ENCODE data around the gene PARVA. TPM values are rescaled to one million over a fixed set of nuclear protein-coding genes. Genes with fewer than 3 reads are reported as not detected.
"Not testable (repeated sequence)": the region's sequence is repeated elsewhere in the genome, so short reads cannot be mapped to it uniquely, and the experiment has no call there.

Gene PARVA
- total RNA-seq, 1 donor from 2014 or later = 23.0 TPM

DNA sequence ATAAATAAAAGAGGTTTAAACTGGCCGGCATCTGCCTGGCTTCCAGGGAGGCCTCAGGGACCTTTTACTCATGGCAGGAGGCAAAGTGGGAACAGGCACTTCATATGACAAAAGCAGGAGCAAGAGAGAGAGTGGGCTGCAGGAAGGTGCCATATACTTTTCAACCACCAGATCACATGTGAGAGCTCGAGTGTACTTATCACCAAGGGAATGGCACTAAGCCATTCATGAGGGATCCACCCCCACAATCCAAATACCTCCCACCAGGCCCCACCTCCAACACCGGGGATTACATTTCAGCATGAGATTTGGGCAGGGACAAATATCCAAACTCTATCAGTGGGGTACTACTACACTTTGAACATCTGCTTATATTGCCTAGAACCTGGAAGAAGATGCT, 126.5 kb downstream of the PARVA start:
- DNase-seq = no peak

DNA sequence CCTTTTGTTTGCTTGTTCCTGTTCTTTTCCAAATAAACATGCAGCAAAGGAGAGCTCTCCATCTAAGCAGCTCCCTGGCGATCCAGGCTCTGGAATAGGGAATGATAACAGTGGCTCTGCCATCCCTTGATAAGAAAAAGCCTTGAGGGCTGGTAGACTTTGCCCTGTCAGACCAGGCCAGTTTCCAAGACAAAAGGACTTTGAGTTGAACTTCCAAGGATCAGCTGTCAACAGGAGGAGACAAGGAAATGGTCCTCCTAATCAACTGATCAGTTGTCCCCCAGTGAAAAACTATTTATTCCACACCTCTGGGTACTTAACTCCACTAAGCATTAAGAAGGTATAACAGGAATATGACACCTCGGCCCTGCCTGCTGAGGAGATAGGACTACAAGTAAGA, 127.8 kb downstream of the PARVA start:
- no peak for DNase-seq

DNA sequence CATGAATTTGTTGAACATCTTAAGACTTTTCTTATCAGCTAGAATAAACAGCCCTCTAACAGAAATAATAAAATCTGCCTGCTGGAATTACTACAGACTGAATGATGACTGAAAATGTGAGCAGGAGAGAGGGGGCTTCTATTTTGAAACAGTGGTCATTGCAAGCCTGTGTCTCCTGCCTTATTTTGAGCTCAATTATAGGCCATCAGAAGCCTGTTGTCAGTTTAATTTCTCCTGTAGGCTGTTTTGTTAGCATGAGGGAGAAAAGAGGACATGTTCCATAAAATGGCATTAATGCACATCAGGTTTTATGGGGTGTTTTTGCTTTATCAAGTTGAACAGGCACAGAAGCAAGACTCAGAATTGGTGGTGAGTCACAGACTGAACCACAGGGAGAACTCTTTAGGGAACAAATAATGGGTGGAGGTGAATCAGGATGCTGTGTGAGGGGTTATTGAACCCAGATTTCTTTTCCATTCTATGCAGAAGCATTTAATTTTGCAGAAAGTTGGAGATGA, 129.1 kb downstream of the PARVA start:
- DNase-seq = no peak

DNA sequence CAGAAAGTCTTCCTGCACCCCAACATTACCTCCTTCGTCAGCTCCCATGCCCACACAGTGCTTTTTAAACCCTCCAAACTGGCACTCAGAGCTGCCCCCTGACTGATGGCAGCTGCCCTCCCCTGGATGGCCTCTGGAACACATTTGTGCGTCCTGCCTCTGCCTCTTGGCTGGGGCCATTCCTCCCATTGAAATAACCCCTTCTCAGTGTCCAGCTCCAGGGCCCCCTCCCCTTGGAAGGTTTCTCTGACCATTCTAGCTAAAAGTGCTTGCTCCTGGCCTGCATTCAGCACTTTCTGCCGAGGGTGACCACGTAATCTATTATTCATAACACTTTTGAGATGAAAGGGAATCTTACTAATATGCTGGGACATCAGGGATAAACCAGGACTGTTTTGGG, 130.0 kb downstream of the PARVA start:
- no peak for DNase-seq

DNA sequence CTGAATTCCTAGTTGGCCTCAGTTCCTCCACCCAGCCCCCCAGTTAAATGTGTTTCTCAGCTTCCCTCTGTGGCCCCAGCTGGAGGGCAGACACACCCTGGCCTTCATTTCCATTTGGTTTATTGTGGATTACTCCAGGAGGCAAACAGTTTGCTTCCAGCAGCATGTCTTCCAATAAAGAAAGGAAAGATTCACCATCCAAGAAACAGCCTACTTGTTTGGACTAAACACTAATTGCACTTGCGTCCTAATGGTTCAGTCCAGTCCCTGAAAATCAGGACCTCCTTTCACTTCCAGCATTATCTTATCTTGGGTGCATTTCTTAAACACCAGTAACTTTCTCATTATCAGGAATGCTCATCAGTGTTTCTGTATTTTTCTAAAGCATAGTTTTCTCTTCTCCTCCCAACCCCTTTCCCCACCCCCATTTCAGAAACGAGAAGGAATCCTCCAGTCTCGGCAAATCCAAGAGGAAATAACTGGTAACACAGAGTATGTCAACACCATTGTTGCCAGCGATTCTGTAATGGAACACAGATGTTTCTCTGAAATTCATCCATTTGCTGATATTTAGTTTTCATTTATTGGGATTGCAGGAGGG, 130.9 kb downstream of the PARVA start:
- DNase-seq = peak; percentile 94

DNA sequence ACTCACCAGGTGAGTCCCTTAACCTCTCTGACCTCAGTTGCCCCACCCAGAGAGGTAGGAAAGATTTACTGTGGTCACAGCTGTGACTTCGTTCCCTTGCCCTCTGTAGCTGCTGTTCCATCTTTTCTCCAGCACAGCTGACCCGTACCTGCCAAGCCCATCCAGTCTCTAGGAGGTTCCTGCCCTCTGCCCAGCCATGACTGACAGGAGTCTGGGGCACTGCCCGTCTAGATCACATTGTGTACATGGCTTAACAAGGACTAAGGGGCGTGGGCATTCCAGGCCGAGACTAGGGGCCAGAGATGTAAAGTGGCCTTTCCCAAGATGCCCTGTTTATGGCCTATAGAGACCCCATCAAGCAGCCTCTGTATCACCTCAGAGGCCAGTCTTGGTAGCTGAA, 132.0 kb downstream of the PARVA start:
- DNase-seq = no peak

DNA sequence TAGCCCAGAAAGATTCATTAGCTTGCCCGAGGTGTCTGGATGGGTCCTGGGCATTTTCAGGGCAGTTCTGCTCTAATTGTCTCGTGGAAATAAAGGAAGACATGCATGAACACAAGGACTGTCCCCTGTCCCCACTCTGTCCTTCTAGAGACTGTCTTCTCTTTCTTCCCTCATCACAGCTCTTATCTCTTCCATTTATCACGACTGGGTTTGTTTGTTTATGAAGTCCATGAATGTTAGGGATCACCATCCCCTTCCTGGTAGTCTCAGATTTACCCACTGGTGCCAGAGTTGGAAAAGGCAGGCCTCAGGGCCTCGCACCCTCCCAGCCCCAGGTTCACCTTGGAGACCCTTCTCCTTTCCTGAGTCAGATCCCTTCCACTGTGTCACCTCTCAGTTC, 134.8 kb downstream of the PARVA start:
- no peak for DNase-seq

DNA sequence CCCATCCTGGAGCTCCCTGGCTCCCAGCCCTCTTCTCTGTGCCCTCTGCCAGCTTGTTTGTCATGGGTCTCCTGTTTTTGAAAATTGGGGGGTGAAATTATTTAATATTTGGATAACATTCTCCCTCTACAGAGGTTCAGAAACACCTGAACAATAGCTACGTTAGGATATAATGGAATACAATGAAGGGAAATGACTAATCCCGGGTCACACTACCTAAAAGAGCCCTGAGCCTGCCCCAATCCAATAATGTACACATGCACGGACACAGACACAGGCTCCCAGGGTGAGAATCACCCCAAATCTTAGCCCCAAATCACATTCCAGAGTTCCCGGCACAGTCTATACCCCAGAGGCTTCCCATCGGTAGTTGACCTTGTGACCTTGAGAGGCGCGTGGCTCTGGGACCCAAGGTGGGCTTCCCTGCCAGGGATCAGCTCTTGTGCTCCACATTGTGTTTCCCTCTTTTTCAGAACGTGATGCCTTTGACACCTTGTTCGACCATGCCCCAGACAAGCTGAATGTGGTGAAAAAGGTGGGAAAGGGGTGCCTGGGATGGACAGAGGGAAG, 135.5 kb downstream of the PARVA start:
- DNase-seq = no peak

DNA sequence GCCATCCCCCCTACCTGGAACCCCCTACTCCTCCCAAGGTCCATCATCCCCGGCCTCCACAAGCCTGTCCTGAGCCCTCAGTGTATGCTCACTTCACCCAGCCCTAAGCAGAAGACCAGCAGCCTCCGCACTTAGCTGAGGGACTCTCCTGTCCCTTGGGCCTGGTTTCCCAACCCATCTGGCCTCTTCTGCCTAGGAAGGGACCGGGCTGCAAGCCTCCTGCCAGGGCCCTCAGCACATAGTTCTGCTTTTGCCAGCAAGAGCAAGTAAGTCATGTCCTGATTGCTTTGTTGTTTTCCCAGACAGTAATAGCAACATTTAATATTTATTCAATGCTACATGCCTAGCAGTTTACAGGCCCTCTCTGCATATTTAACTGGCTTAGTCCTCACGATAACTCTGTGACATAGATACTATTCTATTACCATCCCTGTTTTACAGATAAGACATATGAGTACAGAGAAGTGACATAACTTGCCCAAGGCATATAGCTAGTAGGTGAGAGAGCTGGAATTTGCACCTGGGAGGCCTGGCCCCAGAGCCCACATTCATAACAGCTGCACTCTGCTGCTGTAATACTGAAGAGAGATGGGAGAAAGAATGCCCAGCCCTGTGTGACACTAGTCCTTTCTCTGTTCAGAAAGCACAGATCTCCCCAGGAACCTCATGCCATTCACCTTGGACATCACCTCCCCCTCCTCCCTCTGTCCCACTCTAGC, 139.2 kb downstream of the PARVA start:
- no peak for DNase-seq

DNA sequence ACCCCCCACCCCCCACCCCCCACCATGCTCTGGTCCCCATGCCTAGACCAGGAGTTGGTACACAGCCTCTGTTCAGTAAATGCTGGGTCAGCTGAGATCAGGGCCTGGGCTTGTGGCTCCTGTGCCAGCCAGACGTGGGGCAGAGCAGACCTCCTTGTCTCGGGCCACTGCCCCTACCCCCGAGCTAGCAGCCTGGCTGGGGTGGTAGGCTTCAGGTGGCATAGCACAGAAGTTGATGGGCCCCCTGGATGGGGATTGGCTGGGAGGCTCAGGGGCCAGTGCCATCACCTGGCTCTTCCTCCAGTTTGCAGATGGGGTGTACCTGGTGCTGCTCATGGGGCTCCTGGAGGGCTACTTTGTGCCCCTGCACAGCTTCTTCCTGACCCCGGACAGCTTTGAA, 139.9 kb downstream of the PARVA start:
- DNase-seq = no peak

DNA sequence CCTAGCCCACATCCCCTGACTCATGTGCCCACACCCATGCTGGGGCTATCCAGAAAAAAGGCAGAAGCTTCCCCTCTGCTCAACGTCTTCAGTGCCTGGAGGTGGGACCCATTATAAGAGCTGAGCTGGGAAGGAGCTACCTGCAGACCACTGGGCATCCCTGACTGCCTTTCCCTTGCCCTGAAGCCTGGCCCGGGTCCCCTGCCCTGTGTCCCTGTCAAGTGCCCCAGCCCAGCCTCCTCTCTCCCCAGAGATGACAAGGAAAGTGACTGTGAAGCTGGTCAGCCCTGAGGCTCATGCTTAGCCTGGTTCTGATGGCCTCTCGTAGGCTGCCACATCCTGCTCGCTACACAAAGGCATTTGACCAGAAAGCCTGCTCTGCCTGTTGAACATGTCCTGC, 140.4 kb downstream of the PARVA start:
- no peak for DNase-seq

DNA sequence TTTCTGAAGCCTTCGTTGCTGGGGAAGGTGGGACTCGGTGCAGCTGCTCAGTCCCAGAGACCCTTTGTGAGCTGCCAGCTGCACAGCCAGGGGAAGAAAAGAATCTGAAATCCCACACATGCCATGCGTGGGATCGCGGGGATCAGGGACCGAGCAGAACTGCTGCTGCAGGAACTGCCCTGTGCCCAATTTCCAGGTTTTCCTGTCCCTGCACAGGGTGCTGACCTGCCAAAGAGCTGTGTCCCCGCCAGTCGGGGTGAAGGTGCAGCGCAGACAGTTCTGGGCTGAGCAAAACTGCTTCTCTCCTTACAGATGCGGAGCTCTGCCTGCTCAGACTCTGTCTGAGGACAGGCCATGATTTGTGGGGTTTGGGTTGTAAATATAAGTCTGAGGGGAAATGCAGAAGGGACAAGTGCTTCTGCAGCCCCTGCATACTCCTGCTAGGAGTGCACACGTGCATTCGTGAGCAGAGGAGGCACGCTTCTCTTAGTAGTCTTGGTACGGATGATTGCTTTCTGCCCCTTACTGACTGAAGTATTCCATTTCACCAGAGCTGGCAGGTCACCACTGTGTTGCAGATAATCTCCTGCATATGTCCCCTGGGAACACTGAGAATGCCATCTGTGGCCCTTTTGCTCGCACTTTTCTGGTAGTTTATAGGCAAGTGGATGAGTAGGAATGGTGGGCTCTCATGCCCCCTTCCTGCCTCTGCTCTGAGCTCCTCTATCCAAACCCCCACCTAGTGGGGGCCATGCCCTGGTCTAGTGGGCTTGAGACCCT, 141.4 kb downstream of the PARVA start:
- no peak for DNase-seq

DNA sequence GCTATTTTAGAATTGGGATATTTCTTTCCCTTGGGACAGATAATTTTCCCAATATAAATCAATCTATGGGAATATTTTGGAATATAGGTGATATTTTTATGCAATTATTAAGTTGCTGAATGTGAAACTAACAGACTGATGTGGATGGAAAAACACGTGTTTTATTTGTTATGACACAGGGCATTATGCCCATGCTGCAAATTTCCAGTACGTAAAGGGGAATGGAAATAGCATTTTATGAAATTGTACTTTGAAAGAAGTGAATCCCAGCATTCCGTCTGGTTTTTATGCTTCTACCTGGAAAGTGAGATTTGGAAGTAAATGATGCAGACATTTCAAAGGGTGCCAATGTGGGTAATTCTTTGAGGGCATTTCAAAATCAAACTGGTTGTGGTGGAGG, 142.7 kb downstream of the PARVA start:
- DNase-seq = no peak

DNA sequence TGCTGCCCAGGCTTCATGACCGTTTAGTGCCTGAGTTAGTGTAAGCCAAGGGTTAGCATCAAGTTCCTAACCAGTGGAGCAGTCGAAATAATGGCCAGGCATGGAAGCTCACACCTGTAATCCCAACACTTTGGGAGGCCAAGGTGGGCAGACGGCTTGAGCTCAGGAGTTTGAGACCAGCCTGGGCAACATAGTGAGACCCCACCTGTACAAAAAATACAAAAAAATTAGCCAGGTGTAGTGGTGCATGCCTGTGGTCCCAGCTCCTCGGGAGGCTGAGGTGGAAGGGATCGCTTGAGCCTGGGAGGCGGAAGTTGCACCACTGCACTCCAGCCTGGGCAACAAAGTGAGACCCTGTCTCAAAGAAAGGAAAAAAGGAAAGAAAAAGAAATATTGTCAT, 143.2 kb downstream of the PARVA start:
- DNase-seq = not testable (repeated sequence)

DNA sequence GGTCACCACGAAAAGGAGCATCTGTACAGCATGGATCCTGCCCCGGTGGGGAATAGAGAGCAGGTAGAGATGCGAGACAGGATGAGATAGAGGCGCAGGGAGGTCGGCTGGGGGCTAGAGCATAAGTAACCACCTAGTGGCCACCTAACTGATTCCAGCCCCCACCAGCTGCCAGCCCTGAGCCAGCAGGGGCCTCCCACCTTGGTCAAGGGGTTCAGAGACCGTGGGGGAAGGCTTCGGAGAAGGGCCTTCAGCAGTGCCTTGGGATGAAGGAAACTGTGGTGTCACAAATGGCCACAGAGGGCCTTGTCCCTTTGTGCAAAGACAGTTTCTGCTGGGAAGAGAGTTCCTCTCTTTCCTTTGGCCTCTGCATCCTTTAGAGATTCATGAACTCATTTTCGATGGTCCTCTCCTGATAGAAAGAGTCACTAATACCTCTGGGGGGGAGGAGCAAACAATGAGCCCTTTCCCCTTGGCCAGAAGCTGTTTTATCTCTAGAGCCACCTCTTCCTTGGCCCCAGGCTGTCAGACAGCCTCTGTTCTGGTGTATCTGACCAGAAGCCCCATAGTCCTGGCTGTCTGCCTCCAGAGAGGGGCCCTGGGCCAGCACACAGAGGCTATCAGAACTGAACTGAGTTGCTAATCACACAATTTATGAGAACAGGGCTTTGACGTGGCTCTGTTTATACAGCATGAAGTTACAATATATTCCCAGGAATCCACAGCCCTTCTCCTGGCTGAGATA, 146.0 kb downstream of the PARVA start:
- DNase-seq = no peak

DNA sequence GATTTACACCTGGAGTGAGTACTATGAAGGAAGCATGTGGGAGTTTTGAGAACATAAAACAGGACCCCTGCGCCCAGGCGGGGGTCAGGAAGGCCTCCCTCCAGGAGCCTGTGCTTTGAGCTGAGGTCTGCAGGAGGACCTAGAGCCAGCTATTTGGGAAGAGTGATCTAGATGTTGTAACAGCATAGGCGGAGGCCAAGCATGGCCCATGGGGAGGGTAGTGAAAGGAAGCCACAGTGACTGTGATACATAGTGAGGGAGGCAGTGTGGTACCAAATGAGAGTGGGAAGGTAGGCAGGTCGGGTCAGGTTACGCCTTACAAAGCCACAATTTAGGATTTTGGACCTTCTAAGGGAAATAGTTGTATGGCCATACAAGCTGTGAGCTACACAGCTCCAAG, 147.5 kb downstream of the PARVA start:
- DNase-seq = no peak

DNA sequence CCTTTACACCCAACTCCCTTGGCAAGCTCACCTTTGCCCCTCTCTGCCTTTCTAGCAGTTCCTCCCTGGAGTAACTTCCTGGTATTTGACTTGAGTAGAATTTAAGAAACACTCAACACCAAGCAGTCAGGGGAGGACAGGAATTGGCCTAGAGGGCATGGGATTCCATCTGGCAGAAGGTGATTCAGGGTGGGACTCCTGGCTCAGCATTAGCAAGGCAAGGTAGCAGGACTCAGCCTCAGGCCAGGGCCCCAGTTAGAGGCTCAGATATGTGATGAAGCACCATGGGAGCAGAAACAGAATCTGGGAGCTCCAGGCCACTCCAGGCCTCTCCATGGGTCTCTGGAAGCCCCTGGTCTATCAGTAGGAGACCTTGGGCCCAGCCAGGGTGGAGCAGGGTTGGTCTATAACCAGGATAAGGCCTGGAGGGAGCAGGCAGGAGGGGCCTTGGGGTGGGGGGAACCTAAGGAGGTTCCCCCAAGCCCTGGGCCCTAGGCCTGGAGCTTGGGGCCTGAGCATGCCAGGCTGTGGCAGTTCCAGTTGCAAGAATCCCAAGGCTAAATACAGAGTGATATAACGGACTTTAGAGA, 148.2 kb downstream of the PARVA start:
- no peak for DNase-seq

DNA sequence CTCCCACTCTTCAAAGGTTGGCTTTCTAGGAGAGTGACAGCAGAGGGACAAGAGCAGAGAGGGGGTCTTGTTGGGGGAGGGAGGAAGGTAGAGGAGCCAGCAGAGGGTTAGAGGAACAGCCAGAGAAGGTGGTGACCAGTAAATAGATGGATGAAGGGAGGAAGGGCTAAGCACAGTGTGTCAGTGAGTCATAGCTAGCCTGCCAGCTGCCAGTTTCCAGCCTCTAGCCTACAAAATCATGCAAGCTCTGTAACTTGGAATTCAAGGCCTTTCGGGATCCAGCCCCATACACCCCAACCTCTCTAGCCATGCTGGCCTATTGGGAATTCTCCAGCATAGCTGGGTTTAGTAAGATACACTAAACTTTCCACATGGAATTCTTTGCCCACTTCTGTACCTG, 149.4 kb downstream of the PARVA start:
- no peak for DNase-seq

DNA sequence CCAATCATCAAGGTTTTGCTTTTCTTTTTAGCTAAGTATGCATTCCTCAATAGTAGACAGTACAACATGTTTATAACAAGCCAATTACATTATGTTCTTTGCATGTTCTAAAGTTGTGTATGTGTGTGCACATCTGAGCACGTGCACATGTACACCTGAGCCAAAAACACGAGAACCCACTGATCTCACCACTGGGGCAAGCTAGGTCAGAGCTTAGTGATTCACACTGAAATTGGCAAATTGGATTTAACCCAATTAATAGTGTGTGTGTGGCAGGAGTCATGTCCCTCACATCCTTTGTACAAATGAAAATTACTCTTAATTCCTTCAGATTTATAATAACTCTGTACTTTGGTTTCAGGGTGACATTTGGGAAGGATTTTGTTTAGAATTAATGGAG, 151.1 kb downstream of the PARVA start:
- DNase-seq = no peak

DNA sequence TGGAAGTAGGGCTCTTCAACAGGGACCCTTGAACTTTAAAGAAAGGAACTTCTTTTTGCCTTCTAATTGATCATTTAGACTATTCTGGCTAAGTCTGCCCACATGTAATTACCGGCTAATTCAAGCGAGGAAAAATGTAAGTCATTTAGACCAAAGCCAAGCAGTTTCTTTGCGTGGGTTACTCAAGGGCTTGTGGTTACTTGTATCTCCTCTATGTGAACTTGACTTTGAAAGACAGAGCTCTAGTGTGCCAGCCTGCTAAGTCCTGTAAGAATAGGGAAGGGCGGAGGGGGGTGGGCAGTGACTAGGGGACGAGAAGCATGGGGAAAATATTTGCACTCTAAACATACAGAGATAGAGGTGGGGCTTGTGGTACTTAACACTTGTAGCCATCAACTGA, 151.7 kb downstream of the PARVA start:
- no peak for DNase-seq

DNA sequence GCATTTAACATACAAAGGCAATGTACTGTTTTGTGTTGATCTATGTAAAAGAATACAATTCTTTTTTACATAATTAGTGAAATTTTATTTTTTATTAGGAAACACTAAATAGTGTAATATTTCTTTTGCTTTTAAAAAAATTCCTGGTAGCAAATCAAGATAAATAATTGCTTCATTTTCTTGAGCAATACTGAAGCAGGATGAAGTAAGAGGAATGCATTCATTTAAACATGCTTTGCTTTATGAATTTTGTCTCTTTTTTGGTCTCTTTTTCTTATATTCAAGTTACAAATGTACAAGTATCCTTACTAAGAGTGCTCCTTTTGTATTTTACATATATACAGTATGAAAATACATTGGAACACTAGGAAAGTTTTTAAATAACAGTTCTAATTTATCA, 152.4 kb downstream of the PARVA start:
- no peak for DNase-seq

DNA sequence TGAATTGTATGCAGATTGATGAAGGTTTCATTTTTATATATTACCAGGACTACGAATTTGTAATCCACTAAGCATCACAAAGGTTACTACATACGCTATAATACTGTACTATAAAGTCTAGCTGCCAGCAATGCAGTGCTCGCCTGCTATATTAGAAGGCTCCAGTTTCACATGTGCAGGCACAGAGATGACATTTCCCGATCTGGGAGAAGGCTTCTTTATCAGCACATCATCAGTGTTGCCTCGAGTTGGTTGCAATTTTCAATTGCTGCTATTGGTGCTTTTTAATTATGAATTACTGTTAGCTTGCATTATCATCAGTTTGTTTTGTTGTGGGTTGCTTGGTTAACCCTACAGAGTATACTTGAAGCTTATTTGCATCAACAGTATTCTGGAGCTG, 153.6 kb downstream of the PARVA start:
- no peak for DNase-seq

Data from skin of body (tissue), 2 donors.